ENCODE measurements around the gene FOXO1. TPM values are rescaled to one million over a fixed set of nuclear protein-coding genes. Genes with fewer than 3 reads are reported as not detected.

Gene FOXO1
- total RNA-seq, 1 donor, result 7.6 TPM

DNA sequence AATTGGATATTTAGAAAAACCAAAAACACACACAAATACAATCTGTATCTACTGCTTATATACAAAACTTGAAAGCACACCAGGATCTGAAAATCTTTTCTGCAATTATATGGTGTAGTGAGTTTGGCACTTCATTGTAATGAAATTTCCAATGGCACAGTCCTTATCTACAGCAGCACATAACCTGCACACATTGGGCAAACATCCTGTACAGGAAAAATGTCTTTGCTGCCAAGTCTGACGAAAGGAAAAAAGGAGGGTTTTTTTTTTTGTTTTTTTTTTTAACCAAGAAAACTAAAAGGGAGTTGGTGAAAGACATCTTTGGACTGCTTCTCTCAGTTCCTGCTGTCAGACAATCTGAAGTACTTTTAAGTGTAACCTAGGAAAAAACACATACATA, 107.8 kb downstream of the FOXO1 start:
- DNase-seq (ENCODE audit: insufficient read length, low spot score, missing footprints), result no peak
- H3K4me1 ChIP-seq (ENCODE audit: insufficient read depth, low read length), result peaks cover 6% of the 10 kb centered on the region
- TF ChIP-seq, protein P1, sequence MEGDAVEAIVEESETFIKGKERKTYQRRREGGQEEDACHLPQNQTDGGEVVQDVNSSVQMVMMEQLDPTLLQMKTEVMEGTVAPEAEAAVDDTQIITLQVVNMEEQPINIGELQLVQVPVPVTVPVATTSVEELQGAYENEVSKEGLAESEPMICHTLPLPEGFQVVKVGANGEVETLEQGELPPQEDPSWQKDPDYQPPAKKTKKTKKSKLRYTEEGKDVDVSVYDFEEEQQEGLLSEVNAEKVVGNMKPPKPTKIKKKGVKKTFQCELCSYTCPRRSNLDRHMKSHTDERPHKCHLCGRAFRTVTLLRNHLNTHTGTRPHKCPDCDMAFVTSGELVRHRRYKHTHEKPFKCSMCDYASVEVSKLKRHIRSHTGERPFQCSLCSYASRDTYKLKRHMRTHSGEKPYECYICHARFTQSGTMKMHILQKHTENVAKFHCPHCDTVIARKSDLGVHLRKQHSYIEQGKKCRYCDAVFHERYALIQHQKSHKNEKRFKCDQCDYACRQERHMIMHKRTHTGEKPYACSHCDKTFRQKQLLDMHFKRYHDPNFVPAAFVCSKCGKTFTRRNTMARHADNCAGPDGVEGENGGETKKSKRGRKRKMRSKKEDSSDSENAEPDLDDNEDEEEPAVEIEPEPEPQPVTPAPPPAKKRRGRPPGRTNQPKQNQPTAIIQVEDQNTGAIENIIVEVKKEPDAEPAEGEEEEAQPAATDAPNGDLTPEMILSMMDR (IDR thresholded peaks at IDR 0.05; ENCODE audit: extremely low read depth, low read depth, low read length), result no peak
- no peaks in the 10 kb centered on the region for H3K9me3 ChIP-seq (ENCODE audit: low read depth, low read length)
- H2AFZ ChIP-seq (ENCODE audit: low read length), result no peak overlapping the region
- no peak overlapping the region for H3K27ac ChIP-seq (ENCODE audit: low read depth, low read length)
- H3K4me3 ChIP-seq (ENCODE audit: insufficient read depth, low read length), result no peak overlapping the region
- H3K79me2 ChIP-seq (ENCODE audit: insufficient read depth, low read length), result peaks cover 5% of the 10 kb centered on the region
- no peaks in the 10 kb centered on the region for H4K20me1 ChIP-seq (ENCODE audit: insufficient read depth, low read length)
- H3K36me3 ChIP-seq (ENCODE audit: insufficient read depth, low read length), result no peaks in the 10 kb centered on the region
- H3K4me2 ChIP-seq (ENCODE audit: insufficient read depth, low read length), result no peak overlapping the region
- no peaks in the 10 kb centered on the region for H3K27me3 ChIP-seq (ENCODE audit: insufficient read depth, low read length)

DNA sequence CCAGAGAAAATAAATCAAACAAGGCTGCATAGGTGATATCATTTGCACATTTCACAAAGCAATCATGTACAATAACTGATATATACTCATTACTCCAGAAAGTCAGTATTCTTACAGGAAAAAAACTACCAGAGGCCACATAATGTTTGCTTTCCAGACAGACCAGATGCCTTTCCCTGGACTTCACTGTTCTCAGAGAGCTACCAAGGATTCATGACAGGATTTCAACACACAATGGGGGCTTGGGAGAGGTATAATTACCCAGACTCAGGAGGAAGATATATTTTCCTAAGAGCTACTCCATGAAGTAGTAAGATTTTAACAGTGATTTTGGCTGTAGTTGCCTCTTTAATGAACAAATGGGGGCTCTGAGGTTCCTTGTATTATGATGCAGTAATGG, 110.0 kb downstream of the FOXO1 start:
- Histone ChIP-seq H3K4me3 (ENCODE audit: insufficient read depth, low read length) (no peak overlapping the region), H3K27ac (ENCODE audit: low read depth, low read length) (no peak overlapping the region), H3K27me3 (ENCODE audit: insufficient read depth, low read length) (no peaks in the 10 kb centered on the region), H4K20me1 (ENCODE audit: insufficient read depth, low read length) (no peaks in the 10 kb centered on the region), H3K36me3 (ENCODE audit: insufficient read depth, low read length) (no peaks in the 10 kb centered on the region), H3K4me2 (ENCODE audit: insufficient read depth, low read length) (no peak overlapping the region), H3K4me1 (ENCODE audit: insufficient read depth, low read length) (no peaks in the 10 kb centered on the region), H2AFZ (ENCODE audit: low read length) (no peak overlapping the region), H3K9me3 (ENCODE audit: low read depth, low read length) (no peaks in the 10 kb centered on the region), H3K79me2 (ENCODE audit: insufficient read depth, low read length) (no peaks in the 10 kb centered on the region)
- TF ChIP-seq, protein P1 (IDR thresholded peaks at IDR 0.05; ENCODE audit: extremely low read depth, low read depth, low read length), result no peak
- no peak for DNase-seq (ENCODE audit: insufficient read length, low spot score, missing footprints)

DNA sequence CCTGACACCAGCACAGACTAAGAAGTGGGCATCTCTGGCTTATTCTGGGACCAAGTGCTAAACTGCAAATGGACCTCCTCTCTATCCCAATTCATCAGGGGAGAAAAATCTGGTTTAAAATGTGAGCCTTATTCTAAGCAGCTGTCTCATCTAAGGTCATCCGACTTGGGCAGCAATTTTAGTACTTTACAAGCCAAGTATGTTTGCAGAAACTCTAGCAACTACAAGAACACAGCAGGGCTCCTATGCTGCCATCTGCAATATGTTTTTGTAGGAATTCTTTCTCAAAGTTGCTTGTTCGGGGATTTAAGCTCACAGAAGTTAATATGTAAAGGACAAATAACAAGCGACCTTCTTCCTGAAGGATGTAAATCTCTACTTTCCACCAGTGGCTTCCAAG, 113.1 kb downstream of the FOXO1 start:
- Histone ChIP-seq H3K4me2 (ENCODE audit: insufficient read depth, low read length) (no peak overlapping the region), H3K27me3 (ENCODE audit: insufficient read depth, low read length) (no peaks in the 10 kb centered on the region), H3K36me3 (ENCODE audit: insufficient read depth, low read length) (no peaks in the 10 kb centered on the region), H3K79me2 (ENCODE audit: insufficient read depth, low read length) (no peaks in the 10 kb centered on the region), H3K27ac (ENCODE audit: low read depth, low read length) (no peak overlapping the region), H3K9me3 (ENCODE audit: low read depth, low read length) (no peaks in the 10 kb centered on the region), H4K20me1 (ENCODE audit: insufficient read depth, low read length) (no peaks in the 10 kb centered on the region), H3K4me1 (ENCODE audit: insufficient read depth, low read length) (no peaks in the 10 kb centered on the region), H3K4me3 (ENCODE audit: insufficient read depth, low read length) (no peak overlapping the region), H2AFZ (ENCODE audit: low read length) (no peak overlapping the region)
- DNase-seq (ENCODE audit: insufficient read length, low spot score, missing footprints), result no peak
- TF ChIP-seq, protein P1 (IDR thresholded peaks at IDR 0.05; ENCODE audit: extremely low read depth, low read depth, low read length), result no peak

DNA sequence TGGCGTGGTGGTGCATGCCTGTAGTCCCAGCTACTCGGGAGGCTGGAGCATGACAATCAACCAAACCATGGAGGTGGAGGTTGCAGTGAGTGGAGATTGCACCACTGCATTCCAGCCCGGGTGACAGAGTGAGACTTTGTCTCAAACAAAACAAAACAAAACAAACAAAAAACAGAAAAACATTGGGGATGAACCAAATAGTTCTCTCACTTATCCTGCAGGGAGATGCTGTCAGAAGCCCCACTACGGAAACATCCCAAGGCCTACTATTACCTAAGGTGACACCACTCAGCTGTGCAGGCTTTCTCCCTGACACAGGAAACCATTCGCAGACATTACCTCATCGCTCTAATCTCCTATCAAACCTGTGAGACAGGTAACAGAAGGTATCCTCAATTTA, 113.5 kb downstream of the FOXO1 start:
- Histone ChIP-seq H3K27me3 (ENCODE audit: insufficient read depth, low read length) (no peaks in the 10 kb centered on the region), H2AFZ (ENCODE audit: low read length) (no peak overlapping the region), H3K4me3 (ENCODE audit: insufficient read depth, low read length) (no peak overlapping the region), H3K9me3 (ENCODE audit: low read depth, low read length) (no peaks in the 10 kb centered on the region), H3K79me2 (ENCODE audit: insufficient read depth, low read length) (no peaks in the 10 kb centered on the region), H3K27ac (ENCODE audit: low read depth, low read length) (no peak overlapping the region), H3K4me2 (ENCODE audit: insufficient read depth, low read length) (no peak overlapping the region), H4K20me1 (ENCODE audit: insufficient read depth, low read length) (no peaks in the 10 kb centered on the region), H3K36me3 (ENCODE audit: insufficient read depth, low read length) (no peaks in the 10 kb centered on the region), H3K4me1 (ENCODE audit: insufficient read depth, low read length) (peaks cover 1% of the 10 kb centered on the region)
- no peak for DNase-seq (ENCODE audit: insufficient read length, low spot score, missing footprints)
- TF ChIP-seq, protein P1 (IDR thresholded peaks at IDR 0.05; ENCODE audit: extremely low read depth, low read depth, low read length), result no peak
